ENCODE measurements around the gene CALM1.

GRCh38 chr14:90348270-90348669 lies 48.6 kb upstream of the CALM1 start:
- TF ChIP-seq CTCF (IDR thresholded peaks at IDR 0.05), result no peak
- no peak for TF ChIP-seq POLR2AphosphoS5 (IDR thresholded peaks at IDR 0.05)
- no peak for TF ChIP-seq EP300 (IDR thresholded peaks at IDR 0.05)
- TF ChIP-seq POLR2A (IDR thresholded peaks at IDR 0.05), result no peak
